ENCODE results near the gene PIGS. TPM values are rescaled to one million over a fixed set of nuclear protein-coding genes. Genes with fewer than 3 reads are reported as not detected.

The PIGS gene
- total RNA-seq, 1 donor from 2014 or later, result 70.9 TPM

DNA sequence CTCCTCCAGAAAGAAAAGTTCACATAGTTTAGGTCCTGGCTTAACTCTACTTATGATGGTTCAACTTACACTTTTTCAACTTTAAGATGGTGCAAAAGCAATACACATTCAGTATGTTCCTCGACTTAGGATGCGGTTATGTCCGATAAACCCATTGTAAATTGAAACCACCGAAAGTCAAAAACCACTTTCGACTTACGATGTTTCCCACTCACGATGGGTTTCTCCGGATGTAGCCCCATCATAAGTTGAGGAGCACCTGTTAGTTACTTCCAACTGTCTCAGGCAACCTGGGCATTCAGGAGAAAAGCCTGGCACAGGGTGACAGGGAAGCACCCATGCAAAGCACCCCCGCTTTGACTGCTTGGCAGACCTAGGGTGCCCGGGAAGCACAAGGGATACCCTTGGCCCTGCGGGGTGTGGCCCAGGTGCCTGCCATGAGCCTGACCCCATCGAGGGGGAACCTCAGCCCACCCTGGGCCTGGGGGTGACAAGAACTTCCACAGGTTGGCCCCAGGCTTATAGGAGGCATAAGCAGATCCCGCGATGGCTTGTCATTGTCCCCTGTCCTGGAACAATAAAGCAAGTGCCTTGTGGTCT lies 32.9 kb downstream of the PIGS start:
- intact Hi-C loops (cut with micrococcal nuclease), result no loop called here
- Mint-ChIP-seq H3K9me3 (no peaks in the 10 kb centered on the region), H3K36me3 (ENCODE audit: low read depth) (no peaks in the 10 kb centered on the region), H3K4me1 (no peaks in the 10 kb centered on the region), H3K27me3 (no peaks in the 10 kb centered on the region), H3K4me3 (no peak overlapping the region), H3K27ac (no peak overlapping the region)
- no peak for DNase-seq

GRCh38 chr17:28537219-28537610 lies 34.1 kb downstream of the PIGS start:
- H3K9me3 Mint-ChIP-seq, result no peaks in the 10 kb centered on the region
- H3K27me3 Mint-ChIP-seq, result no peaks in the 10 kb centered on the region
- no peak for DNase-seq
- no peaks in the 10 kb centered on the region for H3K4me1 Mint-ChIP-seq
- no peak overlapping the region for H3K27ac Mint-ChIP-seq
- intact Hi-C loops (cut with micrococcal nuclease), result no loop called here
- no peak overlapping the region for H3K4me3 Mint-ChIP-seq
- H3K36me3 Mint-ChIP-seq (ENCODE audit: low read depth), result no peaks in the 10 kb centered on the region

- Mint-ChIP-seq H3K27ac (no peak overlapping the region), H3K4me3 (no peak overlapping the region), H3K27me3 (peaks cover under 1% of the 10 kb centered on the region), H3K4me1 (no peaks in the 10 kb centered on the region), H3K36me3 (ENCODE audit: low read depth) (no peaks in the 10 kb centered on the region), H3K9me3 (no peaks in the 10 kb centered on the region)
- intact Hi-C loops (cut with micrococcal nuclease), result no loop called here
- DNase-seq, result no peak
These were observed 34.6 kb downstream of the PIGS start for GRCh38 chr17:28536532-28537218.

DNA sequence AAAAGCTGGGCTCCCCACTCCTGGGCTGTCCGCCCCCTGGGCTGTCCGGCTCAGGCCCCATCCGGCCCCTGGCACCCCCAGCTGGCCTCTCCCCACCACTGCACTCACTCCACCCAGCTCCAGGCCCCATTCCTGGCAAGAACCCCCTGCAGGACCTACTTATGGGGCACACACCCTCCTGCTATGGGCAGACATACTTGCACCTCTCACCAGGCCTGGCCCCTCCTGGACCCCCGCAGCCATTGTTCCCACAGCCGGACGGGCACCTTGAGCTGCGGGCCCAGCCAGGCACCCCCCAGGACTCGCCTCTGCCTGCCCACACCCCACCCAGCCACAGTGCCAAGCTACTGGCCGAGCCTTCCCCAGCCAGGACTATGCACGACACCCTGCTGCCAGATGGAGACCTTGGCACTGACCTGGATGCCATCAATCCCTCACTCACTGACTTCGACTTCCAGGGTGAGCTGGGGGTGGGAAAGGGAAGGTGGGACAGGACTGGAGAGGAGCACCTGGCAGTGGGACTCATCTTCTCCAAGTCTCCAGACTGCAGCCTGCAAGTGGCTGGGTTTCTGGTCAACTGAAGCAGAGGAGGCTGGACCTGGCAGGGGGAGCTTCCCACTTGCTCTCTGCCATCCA lies 36.5 kb downstream of the PIGS start:
- DNase-seq, result no peak
- peaks cover 3% of the 10 kb centered on the region for H3K27me3 Mint-ChIP-seq
- intact Hi-C loops (cut with micrococcal nuclease), result no loop called here
- H3K36me3 Mint-ChIP-seq (ENCODE audit: low read depth), result no peaks in the 10 kb centered on the region
- no peak overlapping the region for H3K27ac Mint-ChIP-seq
- H3K4me3 Mint-ChIP-seq, result no peak overlapping the region
- no peaks in the 10 kb centered on the region for H3K9me3 Mint-ChIP-seq
- H3K4me1 Mint-ChIP-seq, result no peaks in the 10 kb centered on the region

- Mint-ChIP-seq H3K9me3 (no peaks in the 10 kb centered on the region), H3K4me3 (no peak overlapping the region), H3K4me1 (no peaks in the 10 kb centered on the region), H3K36me3 (ENCODE audit: low read depth) (no peaks in the 10 kb centered on the region), H3K27me3 (peaks cover 3% of the 10 kb centered on the region), H3K27ac (no peak overlapping the region)
- intact Hi-C loops (cut with micrococcal nuclease), result no loop called here
- DNase-seq, result no peak
These were observed 38.1 kb downstream of the PIGS start for GRCh38 chr17:28533091-28533807.

- no peak overlapping the region for H3K27ac Mint-ChIP-seq
- peaks cover 3% of the 10 kb centered on the region for H3K27me3 Mint-ChIP-seq
- no peaks in the 10 kb centered on the region for H3K9me3 Mint-ChIP-seq
- no peaks in the 10 kb centered on the region for H3K36me3 Mint-ChIP-seq (ENCODE audit: low read depth)
- intact Hi-C loops (cut with micrococcal nuclease), result no loop called here
- H3K4me1 Mint-ChIP-seq, result no peaks in the 10 kb centered on the region
- no peak overlapping the region for H3K4me3 Mint-ChIP-seq
- DNase-seq, result no peak
These were observed 39.0 kb downstream of the PIGS start for GRCh38 chr17:28532050-28532960.

DNA sequence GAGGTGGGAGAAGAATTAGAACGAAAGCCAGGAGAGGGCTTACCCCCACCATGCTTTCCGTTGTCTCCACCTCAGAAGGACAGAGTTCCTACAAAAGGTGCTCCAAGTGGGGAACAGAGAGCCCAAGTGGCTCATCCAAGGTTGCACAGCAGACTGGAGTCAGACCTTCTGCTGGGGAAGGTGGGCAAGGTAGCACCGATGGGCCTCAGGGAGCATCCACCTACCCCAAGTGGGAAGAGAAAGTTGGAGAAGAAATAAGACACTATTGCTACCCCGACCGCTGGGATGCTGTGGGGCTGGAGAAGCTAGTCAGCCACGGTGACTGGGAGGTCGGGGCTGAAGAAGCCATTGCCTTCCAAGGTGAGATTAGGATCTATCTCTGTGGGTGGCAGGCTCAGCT lies 40.4 kb downstream of the PIGS start:
- intact Hi-C loops (cut with micrococcal nuclease), result no loop called here
- peaks cover 3% of the 10 kb centered on the region for H3K27me3 Mint-ChIP-seq
- no peaks in the 10 kb centered on the region for H3K9me3 Mint-ChIP-seq
- no peak overlapping the region for H3K27ac Mint-ChIP-seq
- H3K36me3 Mint-ChIP-seq (ENCODE audit: low read depth), result no peaks in the 10 kb centered on the region
- no peaks in the 10 kb centered on the region for H3K4me1 Mint-ChIP-seq
- no peak for DNase-seq
- H3K4me3 Mint-ChIP-seq, result no peak overlapping the region

DNA sequence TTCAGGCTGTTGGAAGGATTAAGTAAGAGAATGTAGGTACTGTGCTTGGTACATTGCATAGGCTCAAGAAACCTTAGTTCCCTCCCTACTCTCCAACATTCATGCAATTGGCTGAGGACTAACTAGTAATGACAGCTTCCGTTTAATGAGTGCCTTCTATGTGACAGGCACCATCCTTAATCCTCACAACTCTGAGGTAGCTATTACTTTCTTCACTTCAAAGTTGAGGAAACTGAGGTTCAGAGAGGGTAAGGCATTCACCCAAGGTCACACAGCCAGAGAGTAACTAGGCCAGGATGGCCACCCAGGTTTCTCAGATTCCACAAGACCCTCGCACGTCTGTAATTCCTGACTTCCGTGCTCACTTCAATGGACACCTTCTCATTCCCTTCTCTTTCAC lies 41.1 kb downstream of the PIGS start:
- Mint-ChIP-seq H3K4me3 (no peak overlapping the region), H3K4me1 (no peaks in the 10 kb centered on the region), H3K36me3 (ENCODE audit: low read depth) (no peaks in the 10 kb centered on the region), H3K9me3 (no peaks in the 10 kb centered on the region), H3K27ac (no peak overlapping the region), H3K27me3 (peaks cover 3% of the 10 kb centered on the region)
- DNase-seq, result no peak
- intact Hi-C loops (cut with micrococcal nuclease), result no loop called here

- H3K27ac Mint-ChIP-seq, result no peak overlapping the region
- no peaks in the 10 kb centered on the region for H3K4me1 Mint-ChIP-seq
- intact Hi-C loops (cut with micrococcal nuclease), result no loop called here
- H3K36me3 Mint-ChIP-seq (ENCODE audit: low read depth), result no peaks in the 10 kb centered on the region
- H3K27me3 Mint-ChIP-seq, result peaks cover 3% of the 10 kb centered on the region
- no peak overlapping the region for H3K4me3 Mint-ChIP-seq
- no peaks in the 10 kb centered on the region for H3K9me3 Mint-ChIP-seq
- DNase-seq, result no peak
These were observed 42.3 kb downstream of the PIGS start for GRCh38 chr17:28529013-28529400.

GRCh38 chr17:28528327-28529012 lies 42.9 kb downstream of the PIGS start:
- H3K36me3 Mint-ChIP-seq (ENCODE audit: low read depth), result no peaks in the 10 kb centered on the region
- no peaks in the 10 kb centered on the region for H3K4me1 Mint-ChIP-seq
- H3K4me3 Mint-ChIP-seq, result no peak overlapping the region
- H3K27ac Mint-ChIP-seq, result no peak overlapping the region
- intact Hi-C loops (cut with micrococcal nuclease), result no loop called here
- no peak for DNase-seq
- peaks cover 3% of the 10 kb centered on the region for H3K27me3 Mint-ChIP-seq
- H3K9me3 Mint-ChIP-seq, result no peaks in the 10 kb centered on the region

- no peak for DNase-seq
- H3K27me3 Mint-ChIP-seq, result peaks cover 3% of the 10 kb centered on the region
- H3K9me3 Mint-ChIP-seq, result no peaks in the 10 kb centered on the region
- H3K36me3 Mint-ChIP-seq (ENCODE audit: low read depth), result no peaks in the 10 kb centered on the region
- H3K4me1 Mint-ChIP-seq, result no peaks in the 10 kb centered on the region
- no peak overlapping the region for H3K27ac Mint-ChIP-seq
- H3K4me3 Mint-ChIP-seq, result no peak overlapping the region
- intact Hi-C loops (cut with micrococcal nuclease), result no loop called here
These were observed 43.5 kb downstream of the PIGS start for GRCh38 chr17:28527859-28528258.

- H3K4me3 Mint-ChIP-seq, result no peak overlapping the region
- DNase-seq, result no peak
- no peaks in the 10 kb centered on the region for H3K9me3 Mint-ChIP-seq
- H3K27ac Mint-ChIP-seq, result no peak overlapping the region
- H3K27me3 Mint-ChIP-seq, result peaks cover 3% of the 10 kb centered on the region
- H3K4me1 Mint-ChIP-seq, result no peaks in the 10 kb centered on the region
- intact Hi-C loops (cut with micrococcal nuclease), result no loop called here
- no peaks in the 10 kb centered on the region for H3K36me3 Mint-ChIP-seq (ENCODE audit: low read depth)
These were observed 44.1 kb downstream of the PIGS start for GRCh38 chr17:28527181-28527681.

GRCh38 chr17:28526381-28526780 lies 44.9 kb downstream of the PIGS start:
- H3K4me1 Mint-ChIP-seq, result no peaks in the 10 kb centered on the region
- no peaks in the 10 kb centered on the region for H3K36me3 Mint-ChIP-seq (ENCODE audit: low read depth)
- no peak for DNase-seq
- no peaks in the 10 kb centered on the region for H3K9me3 Mint-ChIP-seq
- no peaks in the 10 kb centered on the region for H3K27me3 Mint-ChIP-seq
- H3K27ac Mint-ChIP-seq, result no peak overlapping the region
- H3K4me3 Mint-ChIP-seq, result no peak overlapping the region
- intact Hi-C loops (cut with micrococcal nuclease), result no loop called here
